Measurements from ENCODE around the gene ERC2.

ERC2 gene

GRCh38 chr3:55726501-55726775 is 741.8 kb downstream of the ERC2 start:
- H3K4me3 ChIP-seq (ENCODE audit: extremely low read depth, insufficient read depth, low read length, poor library complexity, severe bottlenecking): no peak overlapping the region
- 92 to 94% methylated on average over 2 of the region's 2 CpGs for whole genome bisulfite sequencing, 2 experiments (ENCODE audit: insufficient coverage in 2 of 2)
- H3K36me3 ChIP-seq (ENCODE audit: control insufficient read depth, insufficient read depth, low read length): no peaks in the 10 kb centered on the region
- H3K27ac ChIP-seq (ENCODE audit: low read depth, low read length, severe bottlenecking): no peak overlapping the region
- peaks cover 10% of the 10 kb centered on the region for H3K4me1 ChIP-seq (ENCODE audit: control insufficient read depth, insufficient read depth, low read length, poor library complexity, severe bottlenecking)
- H3K9me3 ChIP-seq (ENCODE audit: control insufficient read depth, low read length): no peaks in the 10 kb centered on the region

DNA sequence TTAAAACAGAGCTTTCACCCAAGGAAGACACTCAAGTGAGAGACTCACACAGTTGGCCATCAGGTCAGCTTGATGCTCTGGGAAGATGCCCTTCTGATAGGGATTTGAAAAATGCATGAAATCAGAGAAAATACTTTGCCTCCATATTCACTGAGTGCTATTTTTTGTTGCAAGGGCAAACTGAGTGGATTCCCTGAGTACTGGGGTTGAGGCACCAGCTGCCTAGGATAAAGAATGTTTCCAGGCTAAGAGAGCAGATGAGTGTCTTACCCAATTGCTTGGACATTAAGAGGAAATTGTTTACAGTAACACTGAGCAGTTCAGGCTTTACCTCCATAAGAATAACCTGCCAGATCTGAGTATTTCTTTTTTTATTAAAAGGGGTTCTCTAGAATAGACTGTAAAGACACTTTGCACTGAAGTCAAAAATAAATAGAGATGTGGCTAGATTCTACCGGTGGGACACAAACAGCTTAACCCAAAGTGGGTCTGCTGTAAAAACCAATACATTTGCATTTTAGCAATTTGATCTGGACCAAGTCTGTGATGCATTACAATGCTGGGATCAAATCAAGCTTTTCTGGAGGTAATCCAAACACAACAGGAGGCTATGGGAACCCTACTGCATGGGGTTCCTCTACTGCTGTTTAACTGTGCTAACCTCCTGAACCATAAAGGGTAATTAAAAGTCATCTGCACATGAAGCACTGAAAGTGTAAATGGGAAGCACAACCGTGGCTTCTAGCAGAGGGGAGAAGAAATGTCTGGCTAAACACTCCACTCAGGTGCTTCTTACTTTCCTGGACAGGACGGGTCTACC is 742.4 kb downstream of the ERC2 start:
- H3K4me3 ChIP-seq (ENCODE audit: extremely low read depth, insufficient read depth, low read length, poor library complexity, severe bottlenecking): no peak overlapping the region
- H3K4me1 ChIP-seq (ENCODE audit: control insufficient read depth, insufficient read depth, low read length, poor library complexity, severe bottlenecking): peaks cover 10% of the 10 kb centered on the region
- no peak overlapping the region for H3K27ac ChIP-seq (ENCODE audit: low read depth, low read length, severe bottlenecking)
- H3K36me3 ChIP-seq (ENCODE audit: control insufficient read depth, insufficient read depth, low read length): no peaks in the 10 kb centered on the region
- WGBS, 2 experiments (ENCODE audit: insufficient coverage in 2 of 2): 59 to 60% methylated on average over 1 to 3 of the region's 3 CpGs
- no peaks in the 10 kb centered on the region for H3K9me3 ChIP-seq (ENCODE audit: control insufficient read depth, low read length)

GRCh38 chr3:55724821-55725220 is 743.4 kb downstream of the ERC2 start:
- 86% methylated on average over 2 of the region's 2 CpGs; no CpG with 5 or more reads in 1 of the 2 experiments for WGBS, 2 experiments (ENCODE audit: insufficient coverage in 2 of 2)
- Histone ChIP-seq H3K4me1 (ENCODE audit: control insufficient read depth, insufficient read depth, low read length, poor library complexity, severe bottlenecking) (peaks cover 10% of the 10 kb centered on the region), H3K36me3 (ENCODE audit: control insufficient read depth, insufficient read depth, low read length) (no peaks in the 10 kb centered on the region), H3K4me3 (ENCODE audit: extremely low read depth, insufficient read depth, low read length, poor library complexity, severe bottlenecking) (no peak overlapping the region), H3K9me3 (ENCODE audit: control insufficient read depth, low read length) (no peaks in the 10 kb centered on the region), H3K27ac (ENCODE audit: low read depth, low read length, severe bottlenecking) (no peak overlapping the region)

DNA sequence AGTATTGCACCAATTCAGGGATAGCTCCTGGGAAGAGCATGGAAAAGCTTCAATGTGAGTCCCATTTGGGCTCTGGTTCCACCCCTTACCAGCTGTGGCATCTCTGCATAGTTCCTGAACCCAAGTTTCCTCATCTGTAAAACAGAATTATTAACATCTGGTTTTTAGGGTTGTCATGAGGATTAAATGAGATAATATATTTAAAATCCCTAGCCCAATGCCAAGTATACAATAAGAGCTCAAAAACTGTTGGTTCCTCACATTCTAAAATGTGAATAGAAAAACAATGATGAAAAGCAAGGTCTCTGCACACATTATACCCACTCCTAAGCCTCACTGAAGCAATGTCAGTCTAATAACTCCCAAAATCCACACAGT is 743.9 kb downstream of the ERC2 start:
- Histone ChIP-seq H3K9me3 (ENCODE audit: control insufficient read depth, low read length) (no peaks in the 10 kb centered on the region), H3K27ac (ENCODE audit: low read depth, low read length, severe bottlenecking) (no peak overlapping the region), H3K4me3 (ENCODE audit: extremely low read depth, insufficient read depth, low read length, poor library complexity, severe bottlenecking) (no peak overlapping the region), H3K36me3 (ENCODE audit: control insufficient read depth, insufficient read depth, low read length) (no peaks in the 10 kb centered on the region), H3K4me1 (ENCODE audit: control insufficient read depth, insufficient read depth, low read length, poor library complexity, severe bottlenecking) (peaks cover 10% of the 10 kb centered on the region)

DNA sequence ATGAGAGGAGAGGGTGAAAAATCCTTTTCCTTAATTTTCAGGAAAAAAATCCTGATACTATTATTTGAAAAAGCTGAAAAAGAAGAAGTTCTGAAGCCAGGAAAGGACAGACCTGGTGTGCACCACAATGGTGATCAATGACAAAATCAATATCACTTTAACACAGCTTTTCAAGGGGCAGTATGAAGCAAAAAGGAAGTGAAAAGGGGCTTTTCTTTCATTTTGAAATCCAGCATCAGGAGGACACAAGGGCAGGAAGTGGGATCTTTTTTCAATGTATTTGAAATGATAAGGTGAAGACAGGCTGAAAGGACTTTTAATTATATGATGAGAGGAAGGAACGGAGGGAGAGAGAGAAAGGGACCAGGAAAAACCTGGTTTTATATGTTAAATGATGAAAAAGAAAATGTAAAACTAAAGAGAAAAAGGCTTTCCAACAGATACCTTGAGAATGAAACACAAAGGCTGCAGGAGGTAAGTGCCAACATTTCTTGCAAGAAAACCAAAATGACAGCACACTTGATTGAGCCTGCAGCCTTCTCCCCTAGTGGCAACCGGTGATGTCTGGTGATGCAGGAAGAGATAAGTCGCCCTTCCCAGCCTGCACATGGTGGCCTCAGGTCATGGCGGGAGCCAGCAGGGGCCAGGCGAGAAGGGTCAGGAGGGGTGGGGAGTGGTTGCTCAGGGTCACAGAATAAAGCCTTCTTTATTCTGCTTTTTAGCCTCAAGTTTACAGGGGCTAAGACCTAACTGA is 744.4 kb downstream of the ERC2 start:
- no peak overlapping the region for H3K4me3 ChIP-seq (ENCODE audit: extremely low read depth, insufficient read depth, low read length, poor library complexity, severe bottlenecking)
- H3K36me3 ChIP-seq (ENCODE audit: control insufficient read depth, insufficient read depth, low read length): no peaks in the 10 kb centered on the region
- H3K4me1 ChIP-seq (ENCODE audit: control insufficient read depth, insufficient read depth, low read length, poor library complexity, severe bottlenecking): peaks cover 10% of the 10 kb centered on the region
- WGBS, 2 experiments (ENCODE audit: insufficient coverage in 2 of 2): 65% methylated on average over 4 to 5 of the region's 5 CpGs
- peak overlapping the region; percentile 29 for H3K27ac ChIP-seq (ENCODE audit: low read depth, low read length, severe bottlenecking)
- no peaks in the 10 kb centered on the region for H3K9me3 ChIP-seq (ENCODE audit: control insufficient read depth, low read length)

GRCh38 chr3:55721716-55722484 is 746.4 kb downstream of the ERC2 start:
- Histone ChIP-seq H3K4me3 (ENCODE audit: extremely low read depth, insufficient read depth, low read length, poor library complexity, severe bottlenecking) (no peak overlapping the region), H3K9me3 (ENCODE audit: control insufficient read depth, low read length) (no peaks in the 10 kb centered on the region), H3K27ac (ENCODE audit: low read depth, low read length, severe bottlenecking) (no peak overlapping the region), H3K36me3 (ENCODE audit: control insufficient read depth, insufficient read depth, low read length) (no peaks in the 10 kb centered on the region), H3K4me1 (ENCODE audit: control insufficient read depth, insufficient read depth, low read length, poor library complexity, severe bottlenecking) (peaks cover 19% of the 10 kb centered on the region)
- 65 to 86% methylated on average over 2 to 3 of the region's 5 CpGs for WGBS, 2 experiments (ENCODE audit: insufficient coverage in 2 of 2)

DNA sequence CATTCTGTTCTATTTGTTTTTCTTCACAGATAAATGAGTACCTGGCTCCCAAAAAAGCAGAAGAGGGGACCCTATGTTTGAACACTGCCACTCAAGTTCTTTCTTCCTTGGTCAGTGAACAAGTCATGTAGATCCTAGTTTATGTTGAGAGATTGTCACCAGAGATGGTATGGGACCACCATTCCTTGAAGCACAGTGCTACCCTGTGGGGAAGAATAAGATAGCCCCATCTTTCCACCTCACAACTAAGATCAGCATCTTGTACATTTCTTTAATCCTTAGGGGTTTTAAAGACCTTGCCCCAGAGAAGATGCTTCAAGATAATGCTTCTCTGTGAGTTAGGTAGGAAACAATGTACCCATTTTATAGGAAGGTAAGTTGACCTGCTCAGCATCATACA is 747.7 kb downstream of the ERC2 start:
- no peak overlapping the region for H3K4me3 ChIP-seq (ENCODE audit: extremely low read depth, insufficient read depth, low read length, poor library complexity, severe bottlenecking)
- no peaks in the 10 kb centered on the region for H3K36me3 ChIP-seq (ENCODE audit: control insufficient read depth, insufficient read depth, low read length)
- H3K4me1 ChIP-seq (ENCODE audit: control insufficient read depth, insufficient read depth, low read length, poor library complexity, severe bottlenecking): peaks cover 19% of the 10 kb centered on the region

DNA sequence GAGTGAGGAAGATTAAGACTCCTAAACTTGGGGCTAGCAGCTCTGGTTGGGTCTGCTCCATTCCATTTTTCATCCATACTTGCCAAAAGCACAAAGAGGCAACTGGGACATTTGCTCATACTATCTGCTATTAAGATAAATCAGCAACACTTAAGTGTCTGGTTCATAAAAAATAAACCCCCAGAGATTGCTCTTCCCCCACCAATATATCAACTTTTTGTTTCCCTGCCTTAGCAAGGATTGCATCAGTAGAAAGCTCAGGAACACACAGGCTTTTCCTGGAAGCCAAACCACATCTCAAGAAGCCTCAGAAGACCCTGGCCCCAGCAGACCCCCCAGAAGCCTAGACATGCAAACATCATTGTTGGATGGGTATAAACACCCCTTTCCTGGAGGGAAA is 748.8 kb downstream of the ERC2 start:
- H3K27ac ChIP-seq (ENCODE audit: low read depth, low read length, severe bottlenecking): no peak overlapping the region
- no peaks in the 10 kb centered on the region for H3K36me3 ChIP-seq (ENCODE audit: control insufficient read depth, insufficient read depth, low read length)
- H3K4me3 ChIP-seq (ENCODE audit: extremely low read depth, insufficient read depth, low read length, poor library complexity, severe bottlenecking): no peak overlapping the region

More for the DNA sequence above, 747.7 kb downstream of the ERC2 start:
- Histone ChIP-seq H3K9me3 (ENCODE audit: control insufficient read depth, low read length) (no peaks in the 10 kb centered on the region), H3K27ac (ENCODE audit: low read depth, low read length, severe bottlenecking) (no peak overlapping the region)

DNA sequence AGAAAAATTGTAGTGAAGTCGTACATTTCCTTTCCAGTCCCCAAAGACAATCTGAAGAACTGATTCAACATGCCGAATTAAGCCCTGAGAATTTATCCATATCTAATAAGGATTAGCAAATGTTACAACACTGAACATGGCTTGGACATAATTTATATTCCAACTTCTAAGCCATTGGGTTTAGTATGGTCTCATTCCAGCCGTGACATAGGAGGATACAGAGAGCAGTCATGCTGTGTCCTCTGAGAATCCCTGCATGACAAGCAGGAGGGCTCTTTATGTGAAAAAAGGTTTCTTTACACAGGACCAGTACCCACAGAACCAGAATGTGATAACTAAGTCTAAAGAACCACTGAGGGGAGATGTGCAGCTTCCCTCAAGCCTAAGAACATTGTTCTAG is 749.3 kb downstream of the ERC2 start:
- 86% methylated on average over 3 of the region's 3 CpGs; no CpG with 5 or more reads in 1 of the 2 experiments for WGBS, 2 experiments (ENCODE audit: insufficient coverage in 2 of 2)
- peaks cover 15% of the 10 kb centered on the region for H3K4me1 ChIP-seq (ENCODE audit: control insufficient read depth, insufficient read depth, low read length, poor library complexity, severe bottlenecking)
- H3K4me3 ChIP-seq (ENCODE audit: extremely low read depth, insufficient read depth, low read length, poor library complexity, severe bottlenecking): no peak overlapping the region
- H3K9me3 ChIP-seq (ENCODE audit: control insufficient read depth, low read length): no peaks in the 10 kb centered on the region
- no peaks in the 10 kb centered on the region for H3K36me3 ChIP-seq (ENCODE audit: control insufficient read depth, insufficient read depth, low read length)
- no peak overlapping the region for H3K27ac ChIP-seq (ENCODE audit: low read depth, low read length, severe bottlenecking)

More for the DNA sequence above, 748.8 kb downstream of the ERC2 start:
- H3K9me3 ChIP-seq (ENCODE audit: control insufficient read depth, low read length): no peaks in the 10 kb centered on the region
- peaks cover 19% of the 10 kb centered on the region for H3K4me1 ChIP-seq (ENCODE audit: control insufficient read depth, insufficient read depth, low read length, poor library complexity, severe bottlenecking)

DNA sequence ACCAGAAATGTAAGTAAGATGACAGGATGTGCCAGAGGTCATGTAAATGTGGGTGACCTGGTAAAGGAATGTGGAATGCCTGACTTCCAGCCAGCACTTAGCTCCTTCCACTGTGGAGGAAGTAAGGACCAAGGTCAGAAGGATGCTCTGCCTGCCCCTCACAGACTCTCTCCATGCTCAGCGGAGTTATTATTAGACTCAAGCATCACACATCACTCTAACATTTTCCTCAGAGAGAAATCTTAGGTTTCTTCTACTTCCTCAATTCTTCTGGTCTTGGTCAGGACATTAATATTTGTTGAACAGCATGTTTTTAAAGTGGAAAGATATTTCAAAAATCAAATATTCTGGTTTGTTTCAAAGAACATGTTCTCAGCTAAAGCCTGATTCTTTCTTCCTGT is 749.7 kb downstream of the ERC2 start:
- Histone ChIP-seq H3K4me1 (ENCODE audit: control insufficient read depth, insufficient read depth, low read length, poor library complexity, severe bottlenecking) (peaks cover 10% of the 10 kb centered on the region), H3K9me3 (ENCODE audit: control insufficient read depth, low read length) (no peaks in the 10 kb centered on the region), H3K36me3 (ENCODE audit: control insufficient read depth, insufficient read depth, low read length) (no peaks in the 10 kb centered on the region), H3K27ac (ENCODE audit: low read depth, low read length, severe bottlenecking) (no peak overlapping the region), H3K4me3 (ENCODE audit: extremely low read depth, insufficient read depth, low read length, poor library complexity, severe bottlenecking) (no peak overlapping the region)
- WGBS, 2 experiments (ENCODE audit: insufficient coverage in 2 of 2): no CpG with 5 or more reads among the region's 1 CpG

- Histone ChIP-seq H3K4me1 (ENCODE audit: control insufficient read depth, insufficient read depth, low read length, poor library complexity, severe bottlenecking) (peaks cover 8% of the 10 kb centered on the region), H3K27ac (ENCODE audit: low read depth, low read length, severe bottlenecking) (no peak overlapping the region), H3K36me3 (ENCODE audit: control insufficient read depth, insufficient read depth, low read length) (no peaks in the 10 kb centered on the region), H3K9me3 (ENCODE audit: control insufficient read depth, low read length) (no peaks in the 10 kb centered on the region), H3K4me3 (ENCODE audit: extremely low read depth, insufficient read depth, low read length, poor library complexity, severe bottlenecking) (no peak overlapping the region)
- WGBS, 2 experiments (ENCODE audit: insufficient coverage in 2 of 2): 79% methylated on average over 3 of the region's 4 CpGs; no CpG with 5 or more reads in 1 of the 2 experiments
These were observed 750.2 kb downstream of the ERC2 start for GRCh38 chr3:55718074-55718473.
